ENCODE measurements around the gene RCAN2. TPM values are rescaled to one million over a fixed set of nuclear protein-coding genes. Genes with fewer than 3 reads are reported as not detected.

Gene RCAN2
- total RNA-seq, 1 experiment from 2014 or later, result 0.13 TPM

Other genes starting within 250 kb of the RCAN2 start
- 0.03 TPM in 2 replicates for gene CYP39A1, start 161.4 kb upstream of the RCAN2 start, total RNA-seq (2014; rRNA removed; shearing (Covaris generic))
- gene SLC25A27, start 161.5 kb upstream of the RCAN2 start, total RNA-seq (2014; rRNA removed; shearing (Covaris generic)), result 0.90 and 2.7 TPM in 2 replicates
- not detected in 2 replicates for gene TDRD6, start 196.4 kb upstream of the RCAN2 start, total RNA-seq (2014; rRNA removed; shearing (Covaris generic))
- not detected in 2 replicates for gene PLA2G7, start 243.9 kb upstream of the RCAN2 start, total RNA-seq (2014; rRNA removed; shearing (Covaris generic))

Data from HT1080 (cell line).